ENCODE results near the gene PACRG. TPM values are rescaled to one million over a fixed set of nuclear protein-coding genes. Genes with fewer than 3 reads are reported as not detected.

PACRG gene
- total RNA-seq, 2 donors from 2014 or later = 1.7 TPM; not detected in 1

- intact Hi-C loops (cut with DNase I) = no loop called here
These were observed 292.2 kb downstream of the PACRG start for GRCh38 chr6:163019926-163020325.

GRCh38 chr6:163021054-163021453 lies 293.3 kb downstream of the PACRG start:
- H3K4me3 ChIP-seq = no peak overlapping the region
- no peak overlapping the region for H3K27ac ChIP-seq
- TF ChIP-seq, protein P1, sequence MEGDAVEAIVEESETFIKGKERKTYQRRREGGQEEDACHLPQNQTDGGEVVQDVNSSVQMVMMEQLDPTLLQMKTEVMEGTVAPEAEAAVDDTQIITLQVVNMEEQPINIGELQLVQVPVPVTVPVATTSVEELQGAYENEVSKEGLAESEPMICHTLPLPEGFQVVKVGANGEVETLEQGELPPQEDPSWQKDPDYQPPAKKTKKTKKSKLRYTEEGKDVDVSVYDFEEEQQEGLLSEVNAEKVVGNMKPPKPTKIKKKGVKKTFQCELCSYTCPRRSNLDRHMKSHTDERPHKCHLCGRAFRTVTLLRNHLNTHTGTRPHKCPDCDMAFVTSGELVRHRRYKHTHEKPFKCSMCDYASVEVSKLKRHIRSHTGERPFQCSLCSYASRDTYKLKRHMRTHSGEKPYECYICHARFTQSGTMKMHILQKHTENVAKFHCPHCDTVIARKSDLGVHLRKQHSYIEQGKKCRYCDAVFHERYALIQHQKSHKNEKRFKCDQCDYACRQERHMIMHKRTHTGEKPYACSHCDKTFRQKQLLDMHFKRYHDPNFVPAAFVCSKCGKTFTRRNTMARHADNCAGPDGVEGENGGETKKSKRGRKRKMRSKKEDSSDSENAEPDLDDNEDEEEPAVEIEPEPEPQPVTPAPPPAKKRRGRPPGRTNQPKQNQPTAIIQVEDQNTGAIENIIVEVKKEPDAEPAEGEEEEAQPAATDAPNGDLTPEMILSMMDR (IDR thresholded peaks at IDR 0.05) = no peak
- intact Hi-C loops (cut with DNase I) = no loop called here
- no peaks in the 10 kb centered on the region for H3K9me3 ChIP-seq
- H3K27me3 ChIP-seq = no peaks in the 10 kb centered on the region
- no peaks in the 10 kb centered on the region for H3K36me3 ChIP-seq
- no peak overlapping the region for H3K9ac ChIP-seq (ENCODE audit: low read depth in 2 of 2, low read length in 2 of 2)
- no peak for DNase-seq
- H3K4me1 ChIP-seq = no peaks in the 10 kb centered on the region

More at GRCh38 chr6:163019926-163020325, 292.2 kb downstream of the PACRG start:
- no peak for DNase-seq
- no peaks in the 10 kb centered on the region for H3K27me3 ChIP-seq
- no peak overlapping the region for H3K27ac ChIP-seq
- no peaks in the 10 kb centered on the region for H3K9me3 ChIP-seq
- no peak overlapping the region for H3K4me3 ChIP-seq
- TF ChIP-seq, protein P1 (IDR thresholded peaks at IDR 0.05) = no peak
- no peaks in the 10 kb centered on the region for H3K36me3 ChIP-seq
- no peak overlapping the region for H3K9ac ChIP-seq (ENCODE audit: low read depth in 2 of 2, low read length in 2 of 2)
- no peaks in the 10 kb centered on the region for H3K4me1 ChIP-seq

- TF ChIP-seq, protein P1 (IDR thresholded peaks at IDR 0.05) = no peak
- Histone ChIP-seq H3K27ac (no peak overlapping the region), H3K9ac (ENCODE audit: low read depth in 2 of 2, low read length in 2 of 2) (no peak overlapping the region), H3K4me1 (no peaks in the 10 kb centered on the region), H3K4me3 (no peak overlapping the region), H3K27me3 (no peaks in the 10 kb centered on the region), H3K36me3 (no peaks in the 10 kb centered on the region), H3K9me3 (no peaks in the 10 kb centered on the region)
- DNase-seq = no peak
- intact Hi-C loops (cut with DNase I) = no loop called here
These were observed 295.9 kb downstream of the PACRG start for GRCh38 chr6:163023700-163024099.

DNA sequence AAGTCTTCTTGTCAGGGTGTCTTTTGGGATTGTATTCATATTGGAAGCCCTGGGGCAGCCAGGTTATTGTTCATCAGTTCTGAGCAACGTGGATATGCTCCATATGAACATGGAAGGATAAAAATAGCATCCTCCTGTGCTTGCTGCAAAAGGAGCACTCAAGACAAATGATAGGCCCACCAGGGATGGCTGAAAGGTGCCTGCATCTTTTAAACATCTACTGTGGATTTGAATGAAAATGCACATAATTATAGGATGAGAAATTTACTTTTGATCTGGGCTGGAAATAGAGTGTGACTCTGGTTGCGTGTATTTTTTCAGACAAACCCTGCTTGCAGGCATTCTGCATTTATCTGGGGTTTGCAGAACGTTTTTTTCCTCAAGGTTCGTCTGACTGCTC lies 299.1 kb downstream of the PACRG start:
- Histone ChIP-seq H3K4me3 (no peak overlapping the region), H3K9me3 (no peaks in the 10 kb centered on the region), H3K27ac (no peak overlapping the region), H3K9ac (ENCODE audit: low read depth in 2 of 2, low read length in 2 of 2) (no peak overlapping the region), H3K27me3 (no peaks in the 10 kb centered on the region), H3K4me1 (no peaks in the 10 kb centered on the region), H3K36me3 (no peaks in the 10 kb centered on the region)
- TF ChIP-seq, protein P1 (IDR thresholded peaks at IDR 0.05) = no peak
- DNase-seq = no peak
- intact Hi-C loops (cut with DNase I) = no loop called here

DNA sequence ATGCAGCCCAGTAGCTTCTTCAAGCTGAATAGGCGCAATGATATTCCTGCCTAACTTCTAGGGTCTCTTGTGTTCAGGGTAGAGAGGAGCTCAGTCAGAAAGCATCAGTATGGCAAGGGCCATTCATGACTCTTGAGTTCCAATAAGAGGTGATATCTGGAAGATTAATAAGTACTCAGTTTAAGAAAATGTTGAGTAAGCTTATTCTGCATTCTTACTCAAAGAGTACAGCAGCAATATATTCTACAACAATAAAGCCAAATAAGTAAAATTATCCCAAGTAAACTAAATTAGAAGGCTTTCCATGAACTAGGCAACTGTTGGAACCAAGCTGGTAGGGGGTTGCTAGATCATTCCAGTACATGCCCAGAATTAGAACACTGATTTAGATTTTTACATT lies 303.2 kb downstream of the PACRG start:
- Histone ChIP-seq H3K4me3 (no peak overlapping the region), H3K9me3 (no peaks in the 10 kb centered on the region), H3K36me3 (no peaks in the 10 kb centered on the region), H3K9ac (ENCODE audit: low read depth in 2 of 2, low read length in 2 of 2) (no peak overlapping the region), H3K4me1 (no peaks in the 10 kb centered on the region), H3K27ac (no peak overlapping the region), H3K27me3 (no peaks in the 10 kb centered on the region)
- TF ChIP-seq, protein P1 (IDR thresholded peaks at IDR 0.05) = no peak
- intact Hi-C loops (cut with DNase I) = no loop called here
- no peak for DNase-seq

GRCh38 chr6:163031931-163032330 lies 304.2 kb downstream of the PACRG start:
- Histone ChIP-seq H3K9me3 (no peaks in the 10 kb centered on the region), H3K4me1 (no peaks in the 10 kb centered on the region), H3K4me3 (no peak overlapping the region), H3K27ac (no peak overlapping the region), H3K27me3 (no peaks in the 10 kb centered on the region), H3K9ac (ENCODE audit: low read depth in 2 of 2, low read length in 2 of 2) (no peak overlapping the region), H3K36me3 (no peaks in the 10 kb centered on the region)
- intact Hi-C loops (cut with DNase I) = no loop called here
- TF ChIP-seq, protein P1 (IDR thresholded peaks at IDR 0.05) = no peak
- DNase-seq = no peak
